K562 (cell line): ENCODE data around the gene LMNA. TPM values are rescaled to one million over a fixed set of nuclear protein-coding genes. Genes with fewer than 3 reads are reported as not detected.

Experiments
- ARID3A ChIP-seq: IDR thresholded peaks from 2 replicates; pipeline ENCODE4 v1.6.1; 2012; ENCODE audit warnings: low read depth, low read length, improper control_type of control experiment, borderline replicate concordance
- BCL6 ChIP-seq: fragments of 250-450 bp; sonication (Bioruptor Pico); IDR thresholded peaks from 2 replicates; pipeline ENCODE4 v1.4.0; 2020
- CHAMP1 ChIP-seq: fragments of 450-650 bp; IDR thresholded peaks from 2 replicates; pipeline ENCODE4 v1.6.1; 2016; ENCODE audit warnings: mild to moderate bottlenecking
- GTF2A2 ChIP-seq: IDR thresholded peaks from 2 replicates; pipeline ENCODE4 v1.6.1; 2016; ENCODE audit warnings: mild to moderate bottlenecking, missing genetic modification characterization, missing compliant biosample characterization
- NCOA2 ChIP-seq, 2 experiments: fragments of 450-650 bp; IDR thresholded peaks; 2 replicates each; pipeline ENCODE4 v1.6.1; 2018; ENCODE audit warnings: mild to moderate bottlenecking in 2 of 2, moderate library complexity in 1 of 2; ENCODE audit not compliant: partially characterized antibody in 2 of 2
- PCBP1 ChIP-seq: fragments of 200-400 bp; formaldehyde crosslinking; IDR thresholded peaks from 2 replicates; pipeline ENCODE4 v1.6.1; 2018; ENCODE audit warnings: mild to moderate bottlenecking, low read depth, low read length; ENCODE audit not compliant: poor library complexity, severe bottlenecking
- POLR3A ChIP-seq: IDR thresholded peaks from 2 replicates; pipeline ENCODE4 v1.6.1; 2011; ENCODE audit warnings: borderline replicate concordance, mild to moderate bottlenecking, moderate library complexity; ENCODE audit not compliant: insufficient read length, insufficient read depth; ENCODE audit errors: extremely low read depth
- PREB ChIP-seq: sonication (generic); formaldehyde crosslinking; IDR thresholded peaks from 2 replicates; pipeline ENCODE4 v1.8.1; 2023; ENCODE audit warnings: mild to moderate bottlenecking, missing genetic modification reagents
- SNAPC5 ChIP-seq: fragments of 250-450 bp; sonication (Bioruptor Pico); IDR thresholded peaks from 2 replicates; pipeline ENCODE4 v1.8.0; 2021; ENCODE audit warnings: moderate library complexity, mild to moderate bottlenecking, inconsistent platforms
- STAT5B ChIP-seq: fragments of 250-450 bp; sonication (Bioruptor Pico); IDR thresholded peaks from 2 replicates; pipeline ENCODE4 v1.8.0; 2021; ENCODE audit warnings: mild to moderate bottlenecking, inconsistent platforms
- ZNF445 ChIP-seq: fragments of 250-450 bp; sonication (Bioruptor Pico); IDR thresholded peaks from 2 replicates; pipeline ENCODE4 v1.4.0; 2020; ENCODE audit warnings: low read depth, mild to moderate bottlenecking, moderate library complexity
- ZNF639 ChIP-seq, 2 experiments: fragments of 200-800 bp in 1 of 2; sonication (Bioruptor generic) in 1 of 2; sonication (generic) in 1 of 2; formaldehyde crosslinking in 1 of 2; IDR thresholded peaks in 1 of 2; conservative IDR thresholded peaks in 1 of 2; 2 replicates each; pipeline versions ENCODE4 v1.5.0 to v1.6.1; 2016 to 2020; ENCODE audit warnings: missing compliant biosample characterization in 1 of 2, missing genetic modification characterization in 1 of 2, missing genetic modification reagents in 1 of 2
- polyA plus RNA-seq, 8 experiments: library from polyadenylated mRNA; depleted of rRNA in 4 of 8; stranded (reverse) in 5 of 8; unstranded in 3 of 8; fragments of >200 nt; fragmentation: Nextera tagmentation in 2 of 8; fragmentation: Illumina TruSeq in 1 of 8; extraction: Ambion mirVana in 2 of 8; extraction: Trizol in 1 of 8; gene quantifications; 2 replicates each; pipeline versions ENCODE4 v1.2.1 to v1.2.3, GENCODE V29; 2011 to 2014; ENCODE audit warnings: inconsistent platforms in 1 of 8, missing spikeins in 1 of 8
- total RNA-seq, 7 experiments: library from RNA; depleted of rRNA in 6 of 7; stranded (reverse); fragments of >200 nt in 6 of 7; fragmentation: Illumina TruSeq in 2 of 7; extraction: Trizol in 2 of 7; gene quantifications; 2 replicates each; pipeline versions ENCODE4 v1.2.1 to v1.2.3, GENCODE V29; 2011 to 2021; ENCODE audit warnings: low replicate concordance in 1 of 7
- TF ChIP-seq, protein P1 (sequence below): sonication (generic); formaldehyde crosslinking; IDR thresholded peaks from 2 replicates; pipeline ENCODE4 v1.8.0; 2023; ENCODE audit warnings: mild to moderate bottlenecking, missing genetic modification reagents

The LMNA gene
- total and polyA plus RNA-seq, 9 of the 15 experiments (the other 6 are each of a cell fraction or from before 2014, with no cell fraction given) = 1.00 to 347 (median 88.2) TPM

- TF ChIP-seq NCOA2 (IDR thresholded peaks at IDR 0.05; ENCODE audit: partially characterized antibody in 2 of 2) = no peak
- TF ChIP-seq GTF2A2 (tag) = no peak
- TF ChIP-seq ARID3A = no peak
- TF ChIP-seq CHAMP1 = no peak
- no peak for TF ChIP-seq SNAPC5 (CRISPR knock-in tag)
- no peak for TF ChIP-seq PCBP1
- no peak for TF ChIP-seq POLR3A
- TF ChIP-seq BCL6 = no peak
- TF ChIP-seq, protein P1, sequence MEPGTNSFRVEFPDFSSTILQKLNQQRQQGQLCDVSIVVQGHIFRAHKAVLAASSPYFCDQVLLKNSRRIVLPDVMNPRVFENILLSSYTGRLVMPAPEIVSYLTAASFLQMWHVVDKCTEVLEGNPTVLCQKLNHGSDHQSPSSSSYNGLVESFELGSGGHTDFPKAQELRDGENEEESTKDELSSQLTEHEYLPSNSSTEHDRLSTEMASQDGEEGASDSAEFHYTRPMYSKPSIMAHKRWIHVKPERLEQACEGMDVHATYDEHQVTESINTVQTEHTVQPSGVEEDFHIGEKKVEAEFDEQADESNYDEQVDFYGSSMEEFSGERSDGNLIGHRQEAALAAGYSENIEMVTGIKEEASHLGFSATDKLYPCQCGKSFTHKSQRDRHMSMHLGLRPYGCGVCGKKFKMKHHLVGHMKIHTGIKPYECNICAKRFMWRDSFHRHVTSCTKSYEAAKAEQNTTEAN (CRISPR knock-in tag) = no peak
- no peak for TF ChIP-seq PREB (CRISPR knock-in tag)
- no peak for TF ChIP-seq ZNF445 (CRISPR knock-in tag)
- TF ChIP-seq ZNF639 (CRISPR knock-in tag; conservative IDR thresholded peaks at IDR 0.05 in 1 of 2, IDR thresholded peaks at IDR 0.05 in 1 of 2) = no peak
- no peak for TF ChIP-seq STAT5B (CRISPR knock-in tag)
Measured at GRCh38 chr1:156129687-156130577, 15.4 kb downstream of the LMNA start (continued).
